H9 (cell line): ENCODE results near the gene MT1A. TPM values are rescaled to one million over a fixed set of nuclear protein-coding genes. Genes with fewer than 3 reads are reported as not detected.
A peak's percentile ranks its signal among the peaks of the same experiment; 100 is the strongest.

Source experiments
- DNase-seq: peaks from one replicate; pipeline ENCODE4 v3.0.0-alpha.2; 2017
- H2AFZ ChIP-seq: one replicate; pipeline ENCODE4 v1.6.1; 2013; ENCODE audit warnings: mild to moderate bottlenecking, low read length, control low read depth, moderate library complexity
- H2AK5ac ChIP-seq: 2 replicates; pipeline ENCODE4 v1.6.1; 2013; ENCODE audit warnings: low read length, control low read depth, mixed read lengths; ENCODE audit not compliant: insufficient read length
- H2BK120ac ChIP-seq: one replicate; pipeline ENCODE4 v1.6.1; 2013; ENCODE audit warnings: low read depth, mild to moderate bottlenecking, low read length, control low read depth, inconsistent platforms; ENCODE audit not compliant: poor library complexity, severe bottlenecking
- H2BK12ac ChIP-seq: 2 replicates; pipeline ENCODE4 v1.6.1; 2013; ENCODE audit warnings: low read length, control low read depth, mixed read lengths, low read depth; ENCODE audit not compliant: insufficient read length
- H2BK15ac ChIP-seq: 2 replicates; pipeline ENCODE4 v1.6.1; 2013; ENCODE audit warnings: low read depth, low read length, control low read depth
- H2BK20ac ChIP-seq: one replicate; pipeline ENCODE4 v1.6.1; 2013; ENCODE audit warnings: low read depth, mild to moderate bottlenecking, low read length, control low read depth, inconsistent platforms; ENCODE audit not compliant: poor library complexity, severe bottlenecking
- H2BK5ac ChIP-seq: 2 replicates; pipeline ENCODE4 v1.6.1; 2013; ENCODE audit warnings: low read length, control low read depth, mixed read lengths; ENCODE audit not compliant: insufficient read length
- H3K14ac ChIP-seq: 2 replicates; pipeline ENCODE4 v1.6.1; 2013; ENCODE audit warnings: low read length, control low read depth; ENCODE audit not compliant: insufficient read depth
- H3K18ac ChIP-seq: 2 replicates; pipeline ENCODE4 v1.6.1; 2013; ENCODE audit warnings: low read depth, mild to moderate bottlenecking, mixed read lengths, low read length, control low read depth; ENCODE audit not compliant: insufficient read length
- H3K23ac ChIP-seq: 2 replicates; pipeline ENCODE4 v1.6.1; 2013; ENCODE audit warnings: low read length, control low read depth, mixed read lengths, low read depth; ENCODE audit not compliant: insufficient read length
- H3K23me2 ChIP-seq: 2 replicates; pipeline ENCODE4 v1.6.1; 2013; ENCODE audit warnings: low read depth, mild to moderate bottlenecking, mixed read lengths, low read length, control low read depth; ENCODE audit not compliant: insufficient read length, poor library complexity, severe bottlenecking
- H3K27ac ChIP-seq: 2 replicates; pipeline ENCODE4 v1.5.1; 2013; ENCODE audit warnings: low read length, control low read depth, mixed read lengths, low read depth; ENCODE audit not compliant: insufficient read length
- H3K27me3 ChIP-seq: 2 replicates; pipeline ENCODE4 v1.6.1; 2013; ENCODE audit warnings: low read length, control low read depth, inconsistent platforms; ENCODE audit not compliant: insufficient read depth
- H3K4ac ChIP-seq: 2 replicates; pipeline ENCODE4 v1.6.1; 2013; ENCODE audit warnings: low read depth, mild to moderate bottlenecking, control low read depth, inconsistent platforms, low read length, moderate library complexity
- H3K4me1 ChIP-seq: 2 replicates; pipeline ENCODE4 v1.6.1; 2013; ENCODE audit warnings: low read length, control low read depth, inconsistent platforms; ENCODE audit not compliant: insufficient read depth
- H3K4me2 ChIP-seq: 2 replicates; pipeline ENCODE4 v1.6.1; 2013; ENCODE audit warnings: low read length, control low read depth, mixed read lengths; ENCODE audit not compliant: insufficient read length, insufficient read depth
- H3K56ac ChIP-seq: 2 replicates; pipeline ENCODE4 v1.6.1; 2013; ENCODE audit warnings: low read depth, mild to moderate bottlenecking, mixed read lengths, low read length, control low read depth; ENCODE audit not compliant: insufficient read length
- H3K79me1 ChIP-seq: 2 replicates; pipeline ENCODE4 v1.6.1; 2013; ENCODE audit warnings: low read depth, mild to moderate bottlenecking, moderate library complexity, low read length, control low read depth, inconsistent platforms; ENCODE audit not compliant: insufficient read depth, poor library complexity, severe bottlenecking
- H3K79me2 ChIP-seq: 2 replicates; pipeline ENCODE4 v1.6.1; 2013; ENCODE audit warnings: low read length, control low read depth, inconsistent platforms; ENCODE audit not compliant: insufficient read depth
- H3K9ac ChIP-seq: 2 replicates; pipeline ENCODE4 v1.6.1; 2013; ENCODE audit warnings: low read length, control low read depth, mixed read lengths; ENCODE audit not compliant: insufficient read length; ENCODE audit errors: extremely low read depth
- H3K9me3 ChIP-seq: one replicate; pipeline ENCODE4 v1.6.1; 2013; ENCODE audit warnings: low read depth, low read length, inconsistent platforms; ENCODE audit not compliant: control insufficient read depth
- H3T11ph ChIP-seq: one replicate; pipeline ENCODE4 v1.6.1; 2013; ENCODE audit warnings: mild to moderate bottlenecking, low read length, control low read depth, inconsistent platforms
- H4K20me1 ChIP-seq: one replicate; pipeline ENCODE4 v1.6.1; 2013; ENCODE audit not compliant: control insufficient read depth, insufficient read length, insufficient read depth
- H4K5ac ChIP-seq: 2 replicates; pipeline ENCODE4 v1.6.1; 2013; ENCODE audit warnings: low read depth, mild to moderate bottlenecking, mixed read lengths, low read length, control low read depth; ENCODE audit not compliant: insufficient read length
- H4K8ac ChIP-seq: replicated peaks from 2 replicates; pipeline ENCODE4 v1.6.1; 2013; ENCODE audit warnings: low read length, control low read depth, mixed read lengths, low read depth; ENCODE audit not compliant: insufficient read length
- H4K91ac ChIP-seq: 2 replicates; pipeline ENCODE4 v1.6.1; 2013; ENCODE audit warnings: low read depth, mild to moderate bottlenecking, moderate library complexity, mixed read lengths, low read length, control low read depth; ENCODE audit not compliant: insufficient read length
- H3K27ac Mint-ChIP-seq, 3 experiments: 2 replicates in 2 of 3; 3 replicates in 1 of 3; pipeline ENCODE4 v1.8.0; 2020 to 2021; ENCODE audit warnings: mixed read lengths in 3 of 3, mild to moderate bottlenecking in 1 of 3, moderate library complexity in 1 of 3
- H3K27me3 Mint-ChIP-seq: 2 replicates; pipeline ENCODE4 v1.8.0; 2021; ENCODE audit warnings: low read depth, mild to moderate bottlenecking, moderate library complexity, mixed read lengths
- H3K36me3 Mint-ChIP-seq, 3 experiments: 2 replicates in 2 of 3; 3 replicates in 1 of 3; pipeline ENCODE4 v1.8.0; 2020 to 2021; ENCODE audit warnings: low read depth in 3 of 3, mixed read lengths in 3 of 3; ENCODE audit not compliant: insufficient read depth in 1 of 3
- H3K4me1 Mint-ChIP-seq, 2 experiments: 2 replicates each; pipeline ENCODE4 v1.8.0; 2020; ENCODE audit warnings: mixed read lengths in 2 of 2
- H3K4me3 Mint-ChIP-seq, 2 experiments: 2 replicates in 1 of 2; 3 replicates in 1 of 2; pipeline ENCODE4 v1.8.0; 2020 to 2021; ENCODE audit warnings: mild to moderate bottlenecking in 2 of 2, mixed read lengths in 2 of 2, moderate library complexity in 1 of 2
- H3K9me3 Mint-ChIP-seq, 2 experiments: 2 replicates in 1 of 2; 3 replicates in 1 of 2; pipeline ENCODE4 v1.8.0; 2020; ENCODE audit warnings: mild to moderate bottlenecking in 2 of 2, mixed read lengths in 2 of 2, moderate library complexity in 1 of 2
- WGBS: extraction: QIAGEN DNeasy Blood & Tissue Kit; methylation state at CpG from one replicate; pipeline ENCODE4 v1.1.7; 2013; ENCODE audit warnings: missing lambda C conversion rate, low lambda C conversion rate, mixed read lengths; ENCODE audit not compliant: insufficient read length; ENCODE audit errors: extremely low coverage; 5-methylcytosine and 5-hydroxymethylcytosine counted together
- total RNA-seq: library from RNA; stranded (reverse); gene quantifications from 2 replicates; pipeline ENCODE4 v1.2.1, GENCODE V29; 2021
- TF ChIP-seq, protein P1 (sequence below): fragments of 200-600 bp; sonication (generic); conservative IDR thresholded peaks from 3 replicates; pipeline ENCODE4 v1.8.0; 2021; ENCODE audit warnings: antibody characterized with exemption, mild to moderate bottlenecking

MT1A gene
- total RNA-seq, 1 experiment from 2014 or later = not detected

DNA sequence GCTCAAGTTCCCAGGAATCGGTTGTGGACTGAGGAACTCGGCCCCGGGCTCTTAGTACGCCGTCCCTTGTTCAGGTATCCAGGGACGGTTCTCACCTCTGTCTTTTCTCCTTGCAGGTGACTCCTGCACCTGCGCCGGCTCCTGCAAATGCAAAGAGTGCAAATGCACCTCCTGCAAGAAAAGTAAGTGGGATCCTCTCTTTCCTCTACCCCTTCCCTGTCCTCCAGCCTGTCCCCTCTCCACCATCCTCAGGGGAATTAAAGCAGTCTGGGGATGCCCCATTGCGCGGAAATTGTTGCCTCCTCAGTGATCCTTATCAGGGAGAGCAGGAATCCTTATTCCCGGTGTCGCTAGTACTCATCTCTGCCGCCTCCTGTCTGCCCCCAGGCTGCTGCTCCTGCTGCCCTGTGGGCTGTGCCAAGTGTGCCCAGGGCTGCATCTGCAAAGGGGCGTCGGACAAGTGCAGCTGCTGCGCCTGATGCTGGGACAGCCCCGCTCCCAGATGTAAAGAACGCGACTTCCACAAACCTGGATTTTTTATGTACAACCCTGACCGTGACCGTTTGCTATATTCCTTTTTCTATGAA is 29.5 kb upstream of the MT1A start:
- Histone ChIP-seq H3K79me2 (no peaks in the 10 kb centered on the region), H3T11ph (no peak overlapping the region), H2AK5ac (no peak overlapping the region), H2BK20ac (no peak overlapping the region), H3K4me1 (peaks cover 6% of the 10 kb centered on the region; the same call in 1 of the 2 replicates), H3K9me3 (no peaks in the 10 kb centered on the region), H3K23me2 (peaks cover 8% of the 10 kb centered on the region), H3K9ac (no peak overlapping the region), H3K4ac (no peak overlapping the region), H4K5ac (no peak overlapping the region), H2BK12ac (no peak overlapping the region), H3K56ac (no peak overlapping the region), H3K4me2 (peak overlapping the region; percentile 73), H4K91ac (no peak overlapping the region), H3K18ac (no peak overlapping the region), H2BK120ac (no peak overlapping the region), H3K27me3 (peaks cover 21% of the 10 kb centered on the region; the same call in 1 of the 2 replicates), H2AFZ (no peak overlapping the region), H3K27ac (no peak overlapping the region), H3K79me1 (no peaks in the 10 kb centered on the region), H3K23ac (no peak overlapping the region), H2BK15ac (no peak overlapping the region), H3K14ac (no peak overlapping the region), H2BK5ac (no peak overlapping the region), H4K20me1 (no peaks in the 10 kb centered on the region), H4K8ac (no peak overlapping the region)
- Mint-ChIP-seq H3K4me3 (peak overlapping the region; percentile 65 to 84), H3K27ac (no peak overlapping the region), H3K4me1 (peaks cover 29 to 38% of the 10 kb centered on the region in 2 experiments), H3K27me3 (peaks cover 73% of the 10 kb centered on the region), H3K9me3 (no peaks in the 10 kb centered on the region), H3K36me3 (no peaks in the 10 kb centered on the region)
- TF ChIP-seq, protein P1, sequence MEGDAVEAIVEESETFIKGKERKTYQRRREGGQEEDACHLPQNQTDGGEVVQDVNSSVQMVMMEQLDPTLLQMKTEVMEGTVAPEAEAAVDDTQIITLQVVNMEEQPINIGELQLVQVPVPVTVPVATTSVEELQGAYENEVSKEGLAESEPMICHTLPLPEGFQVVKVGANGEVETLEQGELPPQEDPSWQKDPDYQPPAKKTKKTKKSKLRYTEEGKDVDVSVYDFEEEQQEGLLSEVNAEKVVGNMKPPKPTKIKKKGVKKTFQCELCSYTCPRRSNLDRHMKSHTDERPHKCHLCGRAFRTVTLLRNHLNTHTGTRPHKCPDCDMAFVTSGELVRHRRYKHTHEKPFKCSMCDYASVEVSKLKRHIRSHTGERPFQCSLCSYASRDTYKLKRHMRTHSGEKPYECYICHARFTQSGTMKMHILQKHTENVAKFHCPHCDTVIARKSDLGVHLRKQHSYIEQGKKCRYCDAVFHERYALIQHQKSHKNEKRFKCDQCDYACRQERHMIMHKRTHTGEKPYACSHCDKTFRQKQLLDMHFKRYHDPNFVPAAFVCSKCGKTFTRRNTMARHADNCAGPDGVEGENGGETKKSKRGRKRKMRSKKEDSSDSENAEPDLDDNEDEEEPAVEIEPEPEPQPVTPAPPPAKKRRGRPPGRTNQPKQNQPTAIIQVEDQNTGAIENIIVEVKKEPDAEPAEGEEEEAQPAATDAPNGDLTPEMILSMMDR = no peak
- DNase-seq = no peak
- no CpG with 5 or more reads among the region's 21 CpGs for WGBS
